GM10248 (cell line): ENCODE results near the gene RGL4.
"Not testable (repeated sequence)": the region's sequence is repeated elsewhere in the genome, so short reads cannot be mapped to it uniquely, and the experiment has no call there.

Experiments used
- CTCF ChIA-PET: fragments of 300-600 bp; sonication (Branson Sonifier 250); formaldehyde crosslinking; extraction: SDS; loops from one replicate; lab custom pipeline; 2021; ENCODE audit warnings: antibody characterized with exemption; lab: Yijun Ruan, JAX
- POLR2A ChIA-PET: fragments of 350-650 bp; sonication (Branson Sonifier 250); formaldehyde crosslinking; extraction: SDS; loops from one replicate; lab custom pipeline; 2020; ENCODE audit warnings: antibody characterized with exemption; lab: Yijun Ruan, JAX
- DNase-seq: peaks from one replicate; pipeline ENCODE4 v3.0.0; 2012; ENCODE audit errors: extremely low spot score
- TF ChIP-seq, protein P1 (sequence below): IDR thresholded peaks from 2 replicates; pipeline ENCODE4 v1.5.1; 2012; ENCODE audit warnings: mild to moderate bottlenecking, low read depth; ENCODE audit errors: extremely low read depth, missing control alignments, control extremely low read depth

RGL4 gene

DNA sequence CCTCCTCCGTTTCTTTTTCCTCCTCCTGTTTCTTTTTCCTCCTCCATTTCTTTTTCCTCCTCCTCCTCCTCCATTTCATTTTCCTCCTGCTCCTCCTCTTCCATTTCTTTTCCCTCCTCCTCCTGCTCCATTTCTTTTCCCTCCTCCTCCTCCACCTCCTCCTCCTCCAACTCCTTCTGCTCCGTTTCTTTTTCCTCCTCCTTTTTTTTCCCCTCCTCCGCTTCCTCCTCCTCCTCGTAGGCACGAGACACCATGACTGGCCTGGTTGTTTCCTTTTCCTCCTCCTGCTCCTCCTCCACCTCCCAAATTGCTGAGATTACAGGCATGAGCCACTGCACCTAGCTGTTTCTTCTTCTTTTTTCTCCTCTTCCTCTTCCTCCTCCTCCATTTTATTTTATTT lies 33.1 kb upstream of the RGL4 start:
- CTCF ChIA-PET: no interaction called here
- TF ChIP-seq, protein P1, sequence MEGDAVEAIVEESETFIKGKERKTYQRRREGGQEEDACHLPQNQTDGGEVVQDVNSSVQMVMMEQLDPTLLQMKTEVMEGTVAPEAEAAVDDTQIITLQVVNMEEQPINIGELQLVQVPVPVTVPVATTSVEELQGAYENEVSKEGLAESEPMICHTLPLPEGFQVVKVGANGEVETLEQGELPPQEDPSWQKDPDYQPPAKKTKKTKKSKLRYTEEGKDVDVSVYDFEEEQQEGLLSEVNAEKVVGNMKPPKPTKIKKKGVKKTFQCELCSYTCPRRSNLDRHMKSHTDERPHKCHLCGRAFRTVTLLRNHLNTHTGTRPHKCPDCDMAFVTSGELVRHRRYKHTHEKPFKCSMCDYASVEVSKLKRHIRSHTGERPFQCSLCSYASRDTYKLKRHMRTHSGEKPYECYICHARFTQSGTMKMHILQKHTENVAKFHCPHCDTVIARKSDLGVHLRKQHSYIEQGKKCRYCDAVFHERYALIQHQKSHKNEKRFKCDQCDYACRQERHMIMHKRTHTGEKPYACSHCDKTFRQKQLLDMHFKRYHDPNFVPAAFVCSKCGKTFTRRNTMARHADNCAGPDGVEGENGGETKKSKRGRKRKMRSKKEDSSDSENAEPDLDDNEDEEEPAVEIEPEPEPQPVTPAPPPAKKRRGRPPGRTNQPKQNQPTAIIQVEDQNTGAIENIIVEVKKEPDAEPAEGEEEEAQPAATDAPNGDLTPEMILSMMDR: no peak
- no peak for DNase-seq
- POLR2A ChIA-PET: no interaction called here

DNA sequence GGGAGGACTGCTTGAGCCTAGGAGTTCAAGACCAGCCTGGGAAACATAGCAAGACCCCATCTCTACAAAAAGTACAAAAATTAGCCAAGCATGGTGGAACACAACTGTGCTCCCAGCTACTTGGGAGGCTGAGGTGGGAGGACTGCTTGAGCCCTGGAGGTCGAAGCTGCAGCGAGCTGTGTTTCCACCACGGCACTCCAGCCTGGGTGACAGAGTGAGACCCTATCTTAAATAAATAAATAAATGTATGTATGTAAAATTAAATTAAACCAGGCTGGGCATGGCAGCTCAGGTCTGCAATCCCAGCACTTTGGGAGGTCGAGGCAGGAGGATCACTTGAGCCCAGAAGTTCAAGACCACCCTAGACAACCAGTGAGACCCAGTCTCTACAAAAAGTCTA lies 30.4 kb upstream of the RGL4 start:
- CTCF ChIA-PET, DNase-seq, POLR2A ChIA-PET: not testable (repeated sequence)

DNA sequence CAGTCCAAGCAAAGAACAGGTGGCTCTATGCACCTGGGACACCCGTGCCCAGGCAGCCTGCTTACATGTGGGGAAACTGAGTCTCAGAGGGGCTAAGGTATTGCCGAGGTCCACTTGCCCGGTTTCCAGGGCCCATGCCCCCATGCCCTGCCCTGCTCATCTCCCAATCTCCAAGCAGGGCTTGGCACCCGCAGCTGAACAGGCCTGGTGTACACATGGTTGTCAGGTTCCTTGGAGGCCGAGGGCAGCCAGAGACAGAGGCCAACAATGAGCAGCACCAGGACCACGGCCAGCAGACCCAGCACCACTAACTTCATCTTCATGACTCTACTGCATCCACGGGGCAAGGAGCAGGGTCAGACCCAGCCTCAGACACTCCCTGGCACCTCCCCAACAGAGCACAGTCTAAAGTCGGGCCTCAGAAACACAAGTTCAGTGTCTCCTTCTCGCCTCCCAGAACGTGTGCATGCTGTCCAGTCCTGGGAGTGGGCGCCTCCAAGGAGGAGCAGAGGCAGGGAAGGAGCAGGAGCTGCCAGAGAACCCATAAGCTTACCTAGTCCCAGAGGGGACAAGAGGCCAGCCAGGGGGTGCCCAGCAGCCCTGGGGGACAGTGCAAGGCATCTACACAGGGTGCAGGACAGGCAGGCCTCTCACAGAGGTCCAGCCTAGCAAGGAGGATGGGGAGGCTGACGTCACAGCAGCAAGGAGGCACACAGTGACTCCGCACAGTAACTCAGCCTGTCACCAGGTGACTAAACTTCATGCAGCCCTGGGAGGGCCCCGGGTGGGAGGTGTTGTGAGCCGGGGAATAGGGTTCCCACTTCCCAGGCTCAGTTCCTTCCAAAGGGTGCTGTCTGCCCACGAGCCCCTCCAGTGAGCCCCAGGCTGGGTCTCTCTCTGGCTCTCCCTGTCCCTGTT lies 20.2 kb upstream of the RGL4 start:
- CTCF ChIA-PET: no interaction called here
- POLR2A ChIA-PET: no interaction called here
- TF ChIP-seq, protein P1: no peak
- no peak for DNase-seq

DNA sequence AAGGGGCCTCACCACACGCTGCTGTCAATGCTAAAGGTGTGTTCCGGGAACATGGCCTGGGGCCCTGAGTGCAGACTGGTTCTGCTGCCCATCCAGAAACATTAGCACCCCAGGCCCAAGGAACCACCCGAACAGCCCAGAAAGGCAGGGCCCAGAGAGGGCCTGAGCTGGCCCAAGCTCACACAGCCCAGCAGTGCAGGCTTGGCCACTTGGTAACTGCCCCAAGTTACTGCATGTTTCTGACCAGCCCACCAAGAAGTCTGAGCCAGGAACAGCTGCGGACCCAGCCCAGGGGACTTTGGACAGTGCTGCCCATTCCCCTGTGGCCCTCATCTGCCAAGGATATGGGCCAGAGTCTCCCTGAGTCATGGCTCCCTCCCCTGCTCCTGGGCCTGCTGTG lies 19.4 kb upstream of the RGL4 start:
- POLR2A ChIA-PET, CTCF ChIA-PET, DNase-seq: not testable (repeated sequence)

DNA sequence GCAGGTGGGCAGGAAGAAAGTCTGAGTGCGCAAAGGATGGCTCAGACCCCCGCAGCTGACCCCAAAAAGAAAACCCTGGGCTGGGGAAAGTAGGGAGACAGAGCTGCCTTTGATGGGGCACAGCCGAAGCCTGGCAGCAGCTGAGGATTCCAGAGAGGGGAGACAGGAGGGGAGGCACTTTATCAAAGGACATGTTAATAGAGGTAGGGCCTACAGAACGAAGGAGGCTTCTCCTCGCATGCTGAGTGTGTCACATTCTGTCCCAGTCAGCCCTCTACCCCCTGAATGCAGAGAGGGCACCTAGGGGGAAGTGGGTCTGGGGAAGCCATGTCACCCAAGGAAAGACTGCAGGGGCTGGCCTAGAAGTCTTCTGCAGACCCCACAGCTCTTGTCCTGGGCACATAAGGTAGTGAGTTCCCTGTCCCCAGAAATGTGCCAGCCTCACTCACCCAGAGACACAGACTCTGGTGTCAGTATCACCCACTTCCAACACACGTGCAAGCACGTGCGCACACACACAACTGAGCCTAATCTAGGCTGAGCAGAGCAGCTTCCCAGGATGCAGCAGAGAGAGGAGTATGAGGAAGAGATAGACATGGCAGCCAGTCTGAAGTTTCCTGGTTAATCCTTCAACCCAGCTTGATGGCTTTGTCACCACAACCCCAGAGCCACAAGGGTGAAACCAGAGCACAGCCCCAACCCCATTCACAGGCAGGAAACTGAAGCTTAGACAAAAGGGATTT lies 18.3 kb upstream of the RGL4 start:
- CTCF ChIA-PET, DNase-seq, POLR2A ChIA-PET: not testable (repeated sequence)

DNA sequence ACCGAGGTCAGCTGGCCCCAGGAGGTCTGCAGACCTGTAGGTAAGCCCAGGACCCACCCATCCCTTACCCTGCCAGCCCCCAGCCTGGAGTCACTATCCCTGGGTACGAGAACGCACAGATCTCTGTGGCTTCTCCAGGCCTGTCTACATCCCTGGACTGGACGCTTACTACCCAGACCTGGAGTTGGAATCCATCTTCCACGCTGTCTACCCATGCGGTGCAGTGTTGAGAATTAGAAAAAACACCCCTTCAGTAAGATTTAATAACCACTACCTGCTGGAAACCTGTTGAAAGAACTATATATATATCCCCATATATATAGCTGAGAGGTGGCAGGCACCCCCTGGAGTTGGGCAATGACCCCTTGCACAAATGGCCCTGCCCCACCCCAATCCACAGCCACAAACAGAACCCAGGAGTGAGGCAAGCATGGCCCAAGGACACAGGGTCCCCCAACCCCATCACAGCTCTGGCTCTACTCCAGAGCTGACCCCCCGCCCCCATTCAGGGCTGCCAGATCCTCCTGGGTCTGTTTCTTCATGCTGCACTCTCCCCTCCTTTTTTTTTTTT lies 17.7 kb upstream of the RGL4 start:
- TF ChIP-seq, protein P1: no peak
- DNase-seq: no peak
- CTCF ChIA-PET: interaction anchor here (1.0 kb wide), 1 partner anchor 13 kb away, joined by 4 read pairs; no protein-coding TSS in a partner anchor
- POLR2A ChIA-PET: no interaction called here

DNA sequence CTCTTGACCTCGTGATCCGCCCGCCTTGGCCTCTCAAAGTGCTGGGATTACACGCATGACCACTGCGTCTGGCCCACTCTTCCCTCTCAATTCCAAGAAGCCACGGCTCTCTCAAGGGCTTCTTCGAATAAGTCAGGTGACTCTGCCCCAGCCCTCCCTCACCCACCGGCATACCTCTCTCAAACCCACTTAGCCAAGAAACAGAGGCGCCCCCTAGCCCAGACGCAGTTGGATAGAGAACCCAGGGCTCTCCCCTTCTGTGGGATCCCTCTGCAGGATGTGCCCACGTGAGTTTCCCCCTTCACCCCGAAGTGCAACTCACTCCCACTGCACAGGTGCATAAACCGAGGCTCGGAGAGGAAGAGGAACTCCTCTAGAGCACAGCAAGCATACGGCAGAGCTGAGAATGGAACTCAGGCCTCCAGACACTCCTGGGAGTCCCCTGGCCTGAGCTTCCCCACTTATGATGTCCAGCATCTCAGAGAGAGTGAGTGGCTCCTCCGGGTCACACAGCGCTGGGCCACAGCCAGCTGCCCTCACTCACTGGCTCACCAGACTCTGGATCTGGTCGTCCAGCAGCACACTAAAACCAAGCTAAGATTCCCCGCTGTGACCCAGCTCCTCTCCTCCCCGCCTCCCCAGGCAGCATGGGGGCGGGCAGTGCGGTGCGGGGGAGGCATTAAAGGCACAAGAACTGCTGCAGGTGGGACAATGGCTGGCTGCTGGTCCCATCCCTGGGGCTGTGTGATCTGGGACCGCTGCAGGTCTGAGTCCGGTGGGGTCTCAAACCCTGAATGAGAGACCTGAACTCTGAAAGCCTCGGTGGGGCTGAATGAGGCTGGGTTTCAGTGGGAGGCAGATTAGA lies 16.8 kb upstream of the RGL4 start:
- CTCF ChIA-PET: interaction anchor here (0.7 to 1.0 kb wide), 2 partner anchors 12 kb away, joined by 3 to 4 read pairs; no protein-coding TSS in a partner anchor
- DNase-seq: no peak
- POLR2A ChIA-PET: no interaction called here
- TF ChIP-seq, protein P1: no peak

DNA sequence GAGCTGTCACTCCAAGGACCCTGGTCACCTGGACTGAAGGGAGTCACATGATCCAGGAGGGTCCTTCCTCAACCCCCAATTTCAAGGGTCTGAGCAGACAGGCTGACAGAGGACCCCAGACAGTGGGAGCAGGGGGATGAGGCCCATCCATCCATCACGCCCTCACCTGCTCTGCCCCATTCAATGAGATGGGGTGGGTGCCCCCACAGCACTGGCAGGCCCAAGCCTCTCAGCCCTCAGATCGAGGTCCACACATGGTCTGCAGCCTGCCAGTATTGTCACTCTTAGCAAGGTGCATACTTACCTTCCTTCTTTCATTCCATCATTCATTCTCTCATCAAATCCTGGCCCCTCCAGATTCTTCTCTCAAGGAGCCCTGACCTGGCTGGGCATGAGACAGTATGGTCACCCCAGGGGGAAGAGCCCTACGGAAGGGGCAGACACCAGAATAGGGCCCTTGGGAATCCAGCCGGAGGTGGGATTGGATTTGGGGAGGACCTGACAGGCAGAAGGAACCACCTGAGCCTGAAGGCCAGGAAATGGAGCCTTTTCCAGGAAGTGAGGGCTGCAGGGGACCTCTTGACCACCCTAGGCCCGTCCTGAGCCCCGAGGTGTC lies 15.8 kb upstream of the RGL4 start:
- CTCF ChIA-PET, DNase-seq, POLR2A ChIA-PET: not testable (repeated sequence)
